Liver (tissue), 9 donors: ENCODE data around the gene KLHL2. TPM values are rescaled to one million over a fixed set of nuclear protein-coding genes. Genes with fewer than 3 reads are reported as not detected.

ENCODE experiments used
- DNase-seq: peaks from one replicate; pipeline ENCODE4 v3.0.0-alpha.2; 2017; ENCODE audit warnings: low spot score
- H3K27ac ChIP-seq, 2 donors: one replicate each; pipeline ENCODE4 v1.7.0; 2013; ENCODE audit warnings: inconsistent platforms in 2 of 2, low read length in 2 of 2, control low read depth in 1 of 2, low read depth in 1 of 2, mild to moderate bottlenecking in 1 of 2
- H3K27me3 ChIP-seq, 4 donors: one replicate each; pipeline versions ENCODE4 v1.6.1 to v1.7.0; 2013; ENCODE audit warnings: low read length in 3 of 4, inconsistent platforms in 1 of 4, mild to moderate bottlenecking in 1 of 4, moderate library complexity in 1 of 4; ENCODE audit not compliant: control insufficient read depth in 4 of 4, insufficient read depth in 4 of 4
- H3K36me3 ChIP-seq, 4 donors: one replicate each; pipeline versions ENCODE4 v1.6.1 to v1.7.0; 2013; ENCODE audit warnings: low read length in 3 of 4, mild to moderate bottlenecking in 3 of 4, low read depth in 1 of 4, moderate library complexity in 1 of 4; ENCODE audit not compliant: control insufficient read depth in 4 of 4, insufficient read depth in 3 of 4
- H3K4me1 ChIP-seq, 4 donors: one replicate each; pipeline versions ENCODE4 v1.6.1 to v1.7.0; 2013; ENCODE audit warnings: low read length in 3 of 4, mild to moderate bottlenecking in 3 of 4, moderate library complexity in 1 of 4; ENCODE audit not compliant: control insufficient read depth in 4 of 4, insufficient read depth in 4 of 4
- H3K4me3 ChIP-seq, 3 donors: one replicate each; pipeline versions ENCODE4 v1.6.1 to v1.7.0; 2013; ENCODE audit warnings: low read length in 3 of 3, control low read depth in 1 of 3, low read depth in 1 of 3, mild to moderate bottlenecking in 1 of 3
- H3K9ac ChIP-seq, 2 donors: one replicate each; pipeline ENCODE4 v1.7.0; 2013; ENCODE audit warnings: low read length in 2 of 2, mild to moderate bottlenecking in 2 of 2, moderate library complexity in 2 of 2, control low read depth in 1 of 2, low read depth in 1 of 2
- H3K9me3 ChIP-seq, 4 donors: one replicate each; pipeline versions ENCODE4 v1.6.1 to v1.7.0; 2013; ENCODE audit warnings: low read length in 3 of 4; ENCODE audit not compliant: control insufficient read depth in 4 of 4
- ATF3 ChIP-seq: IDR thresholded peaks from 2 replicates; pipeline ENCODE4 v1.6.1; 2016; ENCODE audit warnings: antibody characterized with exemption
- CTCF ChIP-seq: fragments of 150-350 bp; IDR thresholded peaks from 2 replicates; pipeline ENCODE4 v1.5.1; 2017; ENCODE audit warnings: improper control_type of control experiment, low read depth, low read length; ENCODE audit not compliant: missing input control
- EGR1 ChIP-seq, 2 donors: IDR thresholded peaks; 2 replicates each; pipeline ENCODE4 v1.6.1; 2016 to 2018; ENCODE audit warnings: antibody characterized with exemption in 2 of 2, low read depth in 2 of 2
- FOXA1 ChIP-seq: IDR thresholded peaks from 2 replicates; pipeline ENCODE4 v1.6.1; 2016; ENCODE audit warnings: antibody characterized with exemption
- FOXA2 ChIP-seq: IDR thresholded peaks from 2 replicates; pipeline ENCODE4 v1.6.1; 2016; ENCODE audit warnings: antibody characterized with exemption
- GABPA ChIP-seq, 2 donors: IDR thresholded peaks in 1 of 2; conservative IDR thresholded peaks in 1 of 2; 2 replicates each; pipeline ENCODE4 v1.6.1; 2016; ENCODE audit warnings: antibody characterized with exemption in 2 of 2, mild to moderate bottlenecking in 1 of 2, moderate library complexity in 1 of 2
- HNF4A ChIP-seq, 2 donors: conservative IDR thresholded peaks; 2 replicates each; pipeline ENCODE4 v1.6.1; 2016; ENCODE audit warnings: antibody characterized with exemption in 2 of 2, mild to moderate bottlenecking in 2 of 2
- HNF4G ChIP-seq: IDR thresholded peaks from 2 replicates; pipeline ENCODE4 v1.6.1; 2016; ENCODE audit warnings: antibody characterized with exemption
- JUND ChIP-seq, 2 donors: IDR thresholded peaks; 2 replicates each; pipeline ENCODE4 v1.6.1; 2016; ENCODE audit warnings: antibody characterized with exemption in 2 of 2
- MAX ChIP-seq: IDR thresholded peaks from 2 replicates; pipeline ENCODE4 v1.6.1; 2016; ENCODE audit warnings: antibody characterized with exemption
- NR2F2 ChIP-seq: IDR thresholded peaks from 2 replicates; pipeline ENCODE4 v1.6.1; 2016; ENCODE audit warnings: antibody characterized with exemption
- RAD21 ChIP-seq, 2 donors: IDR thresholded peaks; 2 replicates each; pipeline ENCODE4 v1.6.1; 2016; ENCODE audit warnings: antibody characterized with exemption in 2 of 2, mild to moderate bottlenecking in 2 of 2
- RXRA ChIP-seq, 2 donors: IDR thresholded peaks; 2 replicates each; pipeline ENCODE4 v1.6.1; 2017 to 2018; ENCODE audit warnings: antibody characterized with exemption in 2 of 2, mild to moderate bottlenecking in 1 of 2
- SP1 ChIP-seq: IDR thresholded peaks from 2 replicates; pipeline ENCODE4 v1.6.1; 2018; ENCODE audit warnings: antibody characterized with exemption, mild to moderate bottlenecking
- TAF1 ChIP-seq: conservative IDR thresholded peaks from 2 replicates; pipeline ENCODE4 v1.6.1; 2016; ENCODE audit warnings: antibody characterized with exemption, mild to moderate bottlenecking
- YY1 ChIP-seq: IDR thresholded peaks from 2 replicates; pipeline ENCODE4 v1.6.1; 2016; ENCODE audit warnings: antibody characterized with exemption, mild to moderate bottlenecking
- WGBS: extraction: QIAGEN DNeasy Blood & Tissue Kit; methylation state at CpG from one replicate; pipeline ENCODE4 v1.1.7; 2013; 5-methylcytosine and 5-hydroxymethylcytosine counted together
- polyA plus RNA-seq, 2 donors: library from polyadenylated mRNA; stranded (reverse) in 1 of 2; unstranded in 1 of 2; fragments of 200-250 nt in 1 of 2; fragments of >200 nt in 1 of 2; fragmentation: Nextera tagmentation in 1 of 2; extraction: Ambion mirVana in 1 of 2; gene quantifications; one replicate each; pipeline versions ENCODE4 v1.2.1 to v1.2.3, GENCODE V29; 2013 to 2015
- total RNA-seq, 2 donors: library from RNA; depleted of rRNA; stranded (reverse); fragments of >200 nt; gene quantifications; one replicate each; pipeline ENCODE4 v1.2.3, GENCODE V29; 2014
- TF ChIP-seq, protein P1 (sequence below): IDR thresholded peaks from 2 replicates; pipeline ENCODE4 v1.6.1; 2016; ENCODE audit warnings: antibody characterized with exemption
- TF ChIP-seq, protein P2 (sequence below): IDR thresholded peaks from 2 replicates; pipeline ENCODE4 v1.6.1; 2016; ENCODE audit warnings: antibody characterized with exemption, mild to moderate bottlenecking
- donor health status: healthy.
- donor health status: healthy.
- donor health status: healthy.
- donor health status: healthy.
- donor health status: healthy.

The KLHL2 gene
- total and polyA plus RNA-seq, 4 donors, result 10.0 to 37.9 (median 13.6) TPM

DNA sequence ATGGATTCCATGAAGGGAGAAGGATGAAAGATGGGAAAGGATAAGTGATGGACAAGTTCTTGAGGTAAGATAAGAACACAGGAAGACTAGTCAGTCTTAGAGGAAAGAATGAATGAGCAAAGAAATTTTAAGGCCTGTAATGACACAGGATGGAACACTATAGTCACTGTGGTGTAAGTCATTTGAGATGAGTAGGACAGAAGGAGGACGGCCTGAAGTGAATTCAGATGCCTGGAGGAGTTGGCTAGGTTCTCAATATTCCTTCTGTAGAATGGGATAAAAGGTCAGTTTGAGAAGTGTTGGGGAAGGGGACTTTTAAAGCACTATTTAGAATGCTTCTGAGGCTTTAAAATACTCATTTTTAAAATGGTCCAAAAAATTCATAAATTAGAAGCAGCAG is 124.0 kb downstream of the KLHL2 start (continued):
- TF ChIP-seq JUND (IDR thresholded peaks at IDR 0.05) (no peak), NR2F2 (no peak), FOXA2 (no peak)

DNA sequence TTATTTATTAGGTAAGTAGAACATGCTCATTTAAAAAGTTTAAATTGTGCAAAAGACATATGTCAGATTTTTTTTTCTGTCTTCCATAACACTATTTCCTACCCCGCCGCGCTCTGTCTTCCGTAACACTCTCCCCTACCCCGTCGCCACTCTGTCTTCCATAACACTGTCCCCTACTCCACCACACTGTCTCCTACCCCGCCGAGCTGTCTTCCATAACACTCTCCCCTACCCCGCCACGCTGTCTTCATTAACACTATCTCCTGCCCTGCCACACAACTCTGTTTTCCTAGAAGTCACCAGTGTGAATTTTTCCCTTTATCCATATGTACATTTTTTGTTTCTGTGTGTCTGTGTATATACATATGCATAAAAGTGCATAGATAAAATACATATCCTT is 124.5 kb downstream of the KLHL2 start:
- peaks cover 0 to 22% (median 8%) of the 10 kb centered on the region in 4 donors for H3K36me3 ChIP-seq
- 44% methylated on average over 10 of the region's 10 CpGs for WGBS
- H3K9me3 ChIP-seq, result no peaks in the 10 kb centered on the region
- H3K27me3 ChIP-seq, result no peaks in the 10 kb centered on the region
- H3K27ac ChIP-seq, result peak overlapping the region; percentile 3 to 19
- H3K4me1 ChIP-seq, result peaks cover 0 to 63% (median 40%) of the 10 kb centered on the region in 4 donors
- DNase-seq, result no peak
- H3K9ac ChIP-seq, result no peak overlapping the region
- peak overlapping the region in 2 of 3 donors; percentile 45 to 67 for H3K4me3 ChIP-seq
- TF ChIP-seq MAX, result no peak
- no peak for TF ChIP-seq CTCF
- no peak for TF ChIP-seq TAF1
- TF ChIP-seq, protein P1, sequence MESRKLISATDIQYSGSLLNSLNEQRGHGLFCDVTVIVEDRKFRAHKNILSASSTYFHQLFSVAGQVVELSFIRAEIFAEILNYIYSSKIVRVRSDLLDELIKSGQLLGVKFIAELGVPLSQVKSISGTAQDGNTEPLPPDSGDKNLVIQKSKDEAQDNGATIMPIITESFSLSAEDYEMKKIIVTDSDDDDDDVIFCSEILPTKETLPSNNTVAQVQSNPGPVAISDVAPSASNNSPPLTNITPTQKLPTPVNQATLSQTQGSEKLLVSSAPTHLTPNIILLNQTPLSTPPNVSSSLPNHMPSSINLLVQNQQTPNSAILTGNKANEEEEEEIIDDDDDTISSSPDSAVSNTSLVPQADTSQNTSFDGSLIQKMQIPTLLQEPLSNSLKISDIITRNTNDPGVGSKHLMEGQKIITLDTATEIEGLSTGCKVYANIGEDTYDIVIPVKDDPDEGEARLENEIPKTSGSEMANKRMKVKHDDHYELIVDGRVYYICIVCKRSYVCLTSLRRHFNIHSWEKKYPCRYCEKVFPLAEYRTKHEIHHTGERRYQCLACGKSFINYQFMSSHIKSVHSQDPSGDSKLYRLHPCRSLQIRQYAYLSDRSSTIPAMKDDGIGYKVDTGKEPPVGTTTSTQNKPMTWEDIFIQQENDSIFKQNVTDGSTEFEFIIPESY, result no peak
- no peak for TF ChIP-seq SP1

DNA sequence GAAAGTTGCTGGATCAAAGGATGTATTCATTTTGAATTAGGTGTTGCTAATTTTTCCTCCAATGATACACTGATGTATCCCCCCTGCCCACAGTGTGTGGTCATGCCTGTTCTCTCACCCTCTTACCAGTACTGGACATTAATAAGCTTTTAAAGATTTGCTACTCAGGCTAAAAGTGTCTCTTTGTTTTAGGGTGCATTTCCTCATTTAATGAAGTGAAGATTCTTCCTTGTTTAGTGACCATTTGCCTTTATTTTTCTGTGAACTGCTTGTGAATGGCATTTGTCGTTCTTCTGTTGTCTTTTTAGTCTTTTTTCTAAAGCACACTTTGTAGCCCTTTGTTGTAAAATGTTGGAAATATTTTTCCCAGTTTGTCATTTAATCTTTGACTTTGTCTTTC is 125.1 kb downstream of the KLHL2 start:
- 24% methylated on average over 1 of the region's 1 CpG for WGBS
- Histone ChIP-seq H3K9ac (peak overlapping the region in 1 of 2 donors; percentile 45), H3K9me3 (no peaks in the 10 kb centered on the region), H3K36me3 (peaks cover 1 to 22% (median 8%) of the 10 kb centered on the region in 4 donors), H3K27ac (peak overlapping the region in 1 of 2 donors; percentile 9), H3K4me1 (peaks cover 0 to 67% (median 43%) of the 10 kb centered on the region in 4 donors), H3K27me3 (no peaks in the 10 kb centered on the region), H3K4me3 (peak overlapping the region in 2 of 3 donors; percentile 4 to 67)
- TF ChIP-seq HNF4G (no peak), JUND (IDR thresholded peaks at IDR 0.05) (no peak), ATF3 (no peak), SP1 (no peak), FOXA1 (no peak), TAF1 (no peak), EGR1 (IDR thresholded peaks at IDR 0.05; ENCODE audit: low read depth in 2 of 2) (no peak), HNF4A (conservative IDR thresholded peaks at IDR 0.05) (no peak), RXRA (IDR thresholded peaks at IDR 0.05) (no peak), GABPA (IDR thresholded peaks at IDR 0.05 in 1 of 2, conservative IDR thresholded peaks at IDR 0.05 in 1 of 2) (no peak), CTCF (no peak), RAD21 (IDR thresholded peaks at IDR 0.05) (no peak), FOXA2 (no peak), MAX (no peak), YY1 (no peak)
- TF ChIP-seq, protein P2, sequence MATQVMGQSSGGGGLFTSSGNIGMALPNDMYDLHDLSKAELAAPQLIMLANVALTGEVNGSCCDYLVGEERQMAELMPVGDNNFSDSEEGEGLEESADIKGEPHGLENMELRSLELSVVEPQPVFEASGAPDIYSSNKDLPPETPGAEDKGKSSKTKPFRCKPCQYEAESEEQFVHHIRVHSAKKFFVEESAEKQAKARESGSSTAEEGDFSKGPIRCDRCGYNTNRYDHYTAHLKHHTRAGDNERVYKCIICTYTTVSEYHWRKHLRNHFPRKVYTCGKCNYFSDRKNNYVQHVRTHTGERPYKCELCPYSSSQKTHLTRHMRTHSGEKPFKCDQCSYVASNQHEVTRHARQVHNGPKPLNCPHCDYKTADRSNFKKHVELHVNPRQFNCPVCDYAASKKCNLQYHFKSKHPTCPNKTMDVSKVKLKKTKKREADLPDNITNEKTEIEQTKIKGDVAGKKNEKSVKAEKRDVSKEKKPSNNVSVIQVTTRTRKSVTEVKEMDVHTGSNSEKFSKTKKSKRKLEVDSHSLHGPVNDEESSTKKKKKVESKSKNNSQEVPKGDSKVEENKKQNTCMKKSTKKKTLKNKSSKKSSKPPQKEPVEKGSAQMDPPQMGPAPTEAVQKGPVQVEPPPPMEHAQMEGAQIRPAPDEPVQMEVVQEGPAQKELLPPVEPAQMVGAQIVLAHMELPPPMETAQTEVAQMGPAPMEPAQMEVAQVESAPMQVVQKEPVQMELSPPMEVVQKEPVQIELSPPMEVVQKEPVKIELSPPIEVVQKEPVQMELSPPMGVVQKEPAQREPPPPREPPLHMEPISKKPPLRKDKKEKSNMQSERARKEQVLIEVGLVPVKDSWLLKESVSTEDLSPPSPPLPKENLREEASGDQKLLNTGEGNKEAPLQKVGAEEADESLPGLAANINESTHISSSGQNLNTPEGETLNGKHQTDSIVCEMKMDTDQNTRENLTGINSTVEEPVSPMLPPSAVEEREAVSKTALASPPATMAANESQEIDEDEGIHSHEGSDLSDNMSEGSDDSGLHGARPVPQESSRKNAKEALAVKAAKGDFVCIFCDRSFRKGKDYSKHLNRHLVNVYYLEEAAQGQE, result no peak
- TF ChIP-seq, protein P1, result no peak
- no peak for DNase-seq
